Measurements from ENCODE around the gene CDK9.

GRCh38 chr9:127838375-127839078 is 52.7 kb downstream of the CDK9 start:
- TF ChIP-seq CTCF (IDR thresholded peaks at IDR 0.05 in 2 of 3, conservative IDR thresholded peaks at IDR 0.05 in 1 of 3; ENCODE audit: control insufficient read depth in 2 of 3, extremely low read depth in 1 of 3, insufficient read depth in 1 of 3, low read depth in 3 of 3, low read length in 3 of 3), result no peak
- no peak for TF ChIP-seq CHD2 (IDR thresholded peaks at IDR 0.05; ENCODE audit: borderline replicate concordance, low read depth, low read length)
- TF ChIP-seq REST (IDR thresholded peaks at IDR 0.05; ENCODE audit: low read depth, low read length), result no peak
- TF ChIP-seq SMC3 (IDR thresholded peaks at IDR 0.05; ENCODE audit: borderline replicate concordance, low read length), result no peak
- TF ChIP-seq YBX1 (IDR thresholded peaks at IDR 0.05), result no peak
- no peak for TF ChIP-seq FOXM1 (IDR thresholded peaks at IDR 0.05; ENCODE audit: low read depth, low read length)
- TF ChIP-seq POLR2A (IDR thresholded peaks at IDR 0.05; ENCODE audit: low read depth, low read length), result no peak
- TF ChIP-seq RAD21 (IDR thresholded peaks at IDR 0.05; ENCODE audit: insufficient read depth, low read depth, low read length), result no peak
- no peak for TF ChIP-seq ZNF274 (IDR thresholded peaks at IDR 0.05; ENCODE audit: insufficient read depth, insufficient read length)
